ENCODE results near the gene USP31.

The USP31 gene

DNA sequence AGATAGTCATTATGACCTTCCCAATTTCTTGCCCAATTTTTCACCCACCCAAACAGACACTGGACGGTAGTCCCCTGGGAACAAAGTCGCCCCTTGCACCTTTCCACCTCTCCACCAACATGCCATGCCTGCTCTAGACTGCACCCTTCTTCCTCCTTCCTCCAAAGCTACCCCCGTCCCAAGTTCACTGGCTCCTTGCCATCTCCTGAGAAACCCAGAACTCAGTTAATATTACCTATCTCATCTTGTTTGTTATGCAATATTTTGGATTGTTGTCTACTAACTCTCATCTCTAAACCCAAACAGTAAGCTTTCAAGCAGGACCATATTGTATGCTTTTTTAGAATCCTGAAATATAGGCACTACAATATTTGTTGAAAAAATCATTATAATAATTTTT, 63.3 kb downstream of the USP31 start:
- no peak for DNase-seq

GRCh38 chr16:23082161-23082788, 67.0 kb downstream of the USP31 start:
- DNase-seq, result no peak

DNA sequence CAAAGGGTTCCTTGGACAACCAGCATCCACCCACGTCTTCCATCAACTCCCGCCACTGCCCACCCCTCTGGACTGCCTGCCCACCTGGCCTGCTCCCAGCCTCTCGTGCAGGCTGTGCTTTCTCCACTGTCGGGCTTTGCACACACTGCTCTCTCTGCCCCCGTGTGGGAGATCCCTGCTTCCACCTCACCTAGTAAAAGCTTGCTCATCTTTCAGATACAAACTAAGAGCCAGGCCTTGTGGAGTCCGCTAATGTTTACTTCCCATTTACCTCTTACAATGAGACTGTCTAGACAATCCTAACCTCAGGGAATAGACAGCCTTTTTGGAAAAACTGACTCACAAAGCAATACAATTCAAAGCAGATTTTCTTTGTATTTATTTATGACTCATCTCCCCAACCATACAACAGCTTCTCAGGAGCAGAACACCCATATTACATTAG, 67.6 kb downstream of the USP31 start:
- DNase-seq, result no peak

GRCh38 chr16:23080747-23081146, 68.5 kb downstream of the USP31 start:
- no peak for DNase-seq

GRCh38 chr16:23080329-23080728, 68.9 kb downstream of the USP31 start:
- no peak for DNase-seq

DNA sequence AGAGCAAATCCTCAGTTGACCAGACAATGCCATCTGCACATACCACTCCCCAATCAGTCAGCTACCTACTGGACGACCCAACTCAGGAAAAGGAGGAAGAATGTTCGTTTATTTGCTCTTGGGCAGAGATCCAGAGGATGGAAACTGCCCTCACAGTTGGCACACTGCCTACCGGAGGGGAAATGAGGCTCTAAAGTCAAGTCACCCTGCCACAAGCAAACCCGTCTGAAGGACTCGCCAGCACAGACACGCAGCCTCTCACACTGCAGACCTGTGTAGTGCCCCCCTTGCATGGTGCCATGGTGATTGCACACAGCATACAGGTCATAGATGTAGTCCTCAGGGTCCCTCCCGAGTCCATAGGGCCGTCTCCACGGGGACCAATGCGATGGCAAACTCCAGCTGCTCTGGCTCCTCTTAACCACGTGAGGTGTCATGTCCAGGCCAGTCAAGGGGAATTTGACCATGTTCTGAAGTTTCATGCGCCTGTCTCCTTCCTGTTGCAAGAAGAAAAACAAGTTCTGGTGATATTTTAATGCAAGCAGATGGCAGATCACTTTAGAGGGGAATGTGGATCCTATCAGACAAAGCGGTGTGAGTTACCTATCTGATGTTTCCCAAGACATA, 69.5 kb downstream of the USP31 start:
- DNase-seq, result no peak

DNA sequence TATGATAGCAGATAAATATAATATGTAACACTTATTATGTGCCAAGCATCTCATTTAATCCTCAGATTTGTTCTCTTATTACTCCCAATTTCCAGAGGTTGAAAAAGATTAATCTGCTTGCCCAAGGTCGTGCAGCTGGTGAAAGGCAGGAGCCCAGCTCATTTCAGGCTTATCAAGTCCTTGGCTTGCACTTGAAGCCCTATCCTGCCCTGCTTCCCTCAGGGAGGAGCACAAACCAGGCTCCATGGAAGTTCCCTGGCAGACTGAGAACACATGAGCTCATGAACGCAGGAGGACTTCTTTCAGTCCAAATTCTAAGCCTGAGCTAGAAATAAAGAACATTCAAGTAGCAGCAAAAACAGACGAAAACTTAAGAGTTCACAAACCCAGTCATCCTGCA, 74.8 kb downstream of the USP31 start:
- DNase-seq, result no peak

GRCh38 chr16:23072769-23073549, 76.3 kb downstream of the USP31 start:
- DNase-seq, result no peak

GRCh38 chr16:23072084-23072599, 77.1 kb downstream of the USP31 start:
- DNase-seq, result no peak

GRCh38 chr16:23071196-23072083, 77.8 kb downstream of the USP31 start:
- DNase-seq, result no peak

- DNase-seq, result no peak
These were observed 79.4 kb downstream of the USP31 start for GRCh38 chr16:23069844-23070243.

DNA sequence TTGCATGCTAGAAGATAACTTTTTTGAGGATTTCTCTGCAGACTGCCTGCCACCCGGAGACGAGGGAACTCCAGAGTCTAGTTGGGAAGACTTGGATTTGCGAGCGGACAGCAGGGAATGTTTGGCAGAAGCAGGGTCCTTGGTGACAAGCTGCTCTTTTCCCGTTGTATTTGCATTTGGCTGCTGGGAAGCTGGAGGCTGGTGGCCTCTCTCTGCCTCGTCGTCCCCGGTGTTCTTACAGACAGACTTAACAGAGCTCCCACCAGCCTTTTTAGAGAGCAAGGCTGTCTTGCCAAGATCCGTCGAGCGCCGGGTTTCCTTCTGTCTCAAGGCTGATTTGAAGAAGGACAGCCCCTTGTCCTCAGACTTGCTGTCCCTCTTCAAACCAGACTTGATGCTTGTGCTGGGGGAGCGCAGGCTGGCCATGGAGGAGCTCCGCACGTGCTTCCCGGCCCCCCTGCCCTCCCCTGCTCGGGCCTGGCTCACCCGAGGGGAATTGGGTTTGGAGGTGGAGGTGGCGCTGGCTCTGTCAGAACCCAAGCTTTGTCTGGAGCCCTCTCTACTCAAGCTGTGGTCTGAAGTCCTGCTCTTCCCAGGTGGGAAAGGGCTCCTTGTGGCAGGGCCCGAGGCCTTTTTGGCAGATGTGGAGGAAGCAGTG, 81.0 kb downstream of the USP31 start:
- no peak for DNase-seq

DNA sequence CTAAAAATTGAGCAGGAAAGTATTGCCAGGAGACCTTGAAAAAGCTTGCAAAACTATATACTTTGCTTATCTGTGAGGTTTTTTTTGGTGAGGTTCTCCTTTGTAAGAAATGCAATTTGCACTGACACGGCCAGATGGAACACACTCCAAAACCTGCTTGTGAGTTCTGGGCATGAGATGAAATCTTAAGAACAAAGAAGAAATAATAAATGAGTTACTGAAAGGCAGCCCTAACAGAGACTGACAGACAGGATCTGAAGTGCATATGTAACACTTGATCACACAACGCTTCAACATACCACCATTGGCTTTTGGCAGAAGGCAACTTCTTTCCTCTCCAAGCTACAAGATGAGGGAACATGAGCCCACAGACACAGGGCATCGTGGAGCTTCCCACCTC, 82.6 kb downstream of the USP31 start:
- no peak for DNase-seq

- no peak for DNase-seq
These were observed 84.6 kb downstream of the USP31 start for GRCh38 chr16:23064639-23065038.

DNA sequence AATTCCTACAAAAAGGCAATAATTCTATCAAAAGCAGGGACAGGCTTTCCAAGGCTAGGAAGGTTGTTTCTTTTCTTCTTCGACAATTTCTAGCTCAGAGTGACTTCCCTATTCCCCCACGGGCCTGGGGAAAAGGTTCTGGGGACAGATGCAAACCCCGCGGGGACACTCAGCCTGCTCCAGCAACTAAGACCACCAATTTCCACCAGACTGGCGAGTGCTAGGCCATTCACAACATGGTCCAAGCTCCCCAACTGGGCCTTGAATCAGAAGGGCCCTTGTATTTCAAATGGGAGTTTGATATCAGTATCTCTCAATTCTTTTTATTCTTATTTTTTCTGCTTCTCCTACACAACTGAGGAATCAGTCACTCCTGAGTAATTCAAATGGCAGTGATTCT, 86.7 kb downstream of the USP31 start:
- DNase-seq, result no peak

DNA sequence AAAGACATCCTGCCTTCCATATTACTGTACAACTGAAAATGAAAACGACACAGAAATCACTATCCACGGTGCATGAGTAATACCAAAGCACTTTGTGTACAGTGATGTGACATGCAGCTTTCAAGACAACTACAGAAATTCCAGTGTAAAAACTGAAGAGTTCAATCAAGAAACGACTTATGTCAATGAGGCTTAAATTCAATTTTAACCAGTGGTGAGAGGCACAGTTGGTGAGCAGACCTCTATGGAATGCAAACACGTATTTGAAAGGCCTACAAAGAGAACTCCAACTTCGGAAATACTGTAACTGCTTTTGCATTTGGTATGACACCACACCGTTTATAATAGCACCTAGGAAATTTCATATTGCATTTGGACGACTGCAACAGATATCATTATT, 87.6 kb downstream of the USP31 start:
- no peak for DNase-seq

- no peak for DNase-seq
These were observed 88.6 kb downstream of the USP31 start for GRCh38 chr16:23060458-23061320.

GRCh38 chr16:23059433-23059832, 89.8 kb downstream of the USP31 start:
- DNase-seq, result no peak

GRCh38 chr16:23058576-23058975, 90.7 kb downstream of the USP31 start:
- DNase-seq, result no peak

DNA sequence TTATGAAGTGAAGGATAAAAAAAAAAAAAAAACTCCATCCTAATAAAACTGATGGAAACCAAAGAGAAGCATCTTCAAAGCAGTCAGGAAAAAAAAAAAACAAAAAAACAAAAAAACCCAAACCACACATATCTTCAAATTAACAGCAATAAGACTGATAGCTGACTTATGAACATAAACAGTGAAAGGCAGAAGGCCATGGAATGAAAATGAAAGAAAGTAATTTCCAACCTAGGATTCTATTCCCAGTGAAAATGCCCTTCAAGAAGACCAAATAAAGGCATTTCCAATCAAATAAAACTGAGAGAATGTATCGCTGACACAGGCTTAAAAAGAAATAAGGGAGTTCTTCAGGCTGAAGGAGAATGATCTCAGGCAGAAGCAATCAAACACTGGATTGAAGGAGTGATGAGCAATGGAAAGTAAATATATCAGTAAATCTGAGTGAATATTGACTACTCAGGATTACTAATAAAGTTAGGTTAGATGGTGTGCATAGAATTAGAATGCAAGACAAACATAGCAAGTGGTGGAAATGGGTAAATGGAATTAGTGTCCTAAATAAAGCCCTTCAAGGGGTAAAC, 92.1 kb downstream of the USP31 start:
- no peak for DNase-seq

DNA sequence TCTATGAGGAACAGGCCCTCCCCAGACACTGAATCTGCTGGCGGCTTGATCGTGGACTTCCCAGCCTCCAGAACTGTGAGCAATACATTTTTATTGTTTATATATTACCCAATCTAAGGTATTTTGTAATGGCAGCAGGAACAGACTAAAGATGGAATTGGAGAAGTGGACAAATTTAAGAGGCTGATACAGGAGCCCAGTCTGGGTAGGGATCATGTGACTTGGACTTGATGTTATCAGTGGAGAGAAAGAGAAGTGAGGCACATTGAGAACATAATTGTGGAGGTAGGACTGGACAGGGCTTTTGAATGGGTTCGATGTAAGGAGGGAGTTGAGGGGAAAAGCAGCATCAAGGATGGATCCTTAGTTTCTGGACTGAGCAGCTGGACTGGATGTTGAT, 93.8 kb downstream of the USP31 start:
- no peak for DNase-seq

Measured in NCI-H187 treated with DMSO at 0.1 percent for 48 hours (cell line).